CD4-positive, alpha-beta memory T cell (primary cell): Measurements from ENCODE around the gene SP6. TPM values are rescaled to one million over a fixed set of nuclear protein-coding genes. Genes with fewer than 3 reads are reported as not detected.

ENCODE experiments used
- CTCF ChIA-PET: fragments of 350-600 bp; sonication (Branson Sonifier 250); formaldehyde crosslinking; loops from one replicate; lab custom pipeline; 2021; ENCODE audit warnings: inconsistent platforms; ENCODE audit not compliant: partially characterized antibody; lab: Charles Lee
- POLR2A ChIA-PET: fragments of 350-600 bp; sonication (Branson Sonifier 250); formaldehyde crosslinking; loops from one replicate; lab custom pipeline; 2021; ENCODE audit not compliant: partially characterized antibody; lab: Charles Lee
- DNase-seq, 5 donors: peaks; one replicate each; pipeline versions ENCODE4 v3.0.0 to v3.0.0-alpha.2; 2020 to 2022; ENCODE audit warnings: mixed read lengths in 1 of 5
- H3K27ac ChIP-seq: one replicate; pipeline ENCODE4 v1.7.0; 2013; ENCODE audit warnings: low read depth, low read length
- H3K27me3 ChIP-seq: 2 replicates; pipeline ENCODE4 v1.7.0; 2013; ENCODE audit warnings: mild to moderate bottlenecking, low read length, moderate library complexity; ENCODE audit not compliant: insufficient read depth
- H3K36me3 ChIP-seq: 2 replicates; pipeline ENCODE4 v1.7.0; 2013; ENCODE audit warnings: mild to moderate bottlenecking, low read length, moderate library complexity; ENCODE audit not compliant: insufficient read depth
- H3K4me1 ChIP-seq: 2 replicates; pipeline ENCODE4 v1.7.0; 2013; ENCODE audit warnings: mild to moderate bottlenecking, low read length, moderate library complexity; ENCODE audit not compliant: insufficient read depth
- H3K4me3 ChIP-seq, 2 donors: one replicate each; pipeline ENCODE4 v1.7.0; 2013; ENCODE audit warnings: low read length in 2 of 2, mild to moderate bottlenecking in 1 of 2
- H3K9me3 ChIP-seq, 2 donors: one replicate each; pipeline ENCODE4 v1.7.0; 2013; ENCODE audit warnings: low read length in 2 of 2, control low read depth in 1 of 2; ENCODE audit not compliant: control insufficient read depth in 1 of 2
- H3K27ac Mint-ChIP-seq, 7 donors: one replicate each; pipeline ENCODE4 v1.8.0; 2020 to 2021; ENCODE audit warnings: mixed read lengths in 7 of 7, mild to moderate bottlenecking in 6 of 7, inconsistent platforms in 3 of 7, moderate library complexity in 3 of 7
- H3K27me3 Mint-ChIP-seq, 2 donors: one replicate each; pipeline ENCODE4 v1.8.0; 2020 to 2021; ENCODE audit warnings: mixed read lengths in 2 of 2
- H3K36me3 Mint-ChIP-seq, 2 donors: one replicate each; pipeline ENCODE4 v1.8.0; 2020 to 2021; ENCODE audit warnings: mixed read lengths in 2 of 2, inconsistent platforms in 1 of 2, mild to moderate bottlenecking in 1 of 2
- H3K4me1 Mint-ChIP-seq, 4 donors: one replicate each; pipeline ENCODE4 v1.8.0; 2020 to 2021; ENCODE audit warnings: mixed read lengths in 4 of 4, mild to moderate bottlenecking in 1 of 4
- H3K4me3 Mint-ChIP-seq, 8 donors: one replicate each; pipeline ENCODE4 v1.8.0; 2020 to 2021; ENCODE audit warnings: mixed read lengths in 8 of 8, mild to moderate bottlenecking in 7 of 8, moderate library complexity in 6 of 8, inconsistent platforms in 3 of 8
- H3K9me3 Mint-ChIP-seq, 8 donors: one replicate each; pipeline ENCODE4 v1.8.0; 2020 to 2021; ENCODE audit warnings: mixed read lengths in 8 of 8, mild to moderate bottlenecking in 5 of 8, inconsistent platforms in 3 of 8, moderate library complexity in 1 of 8
- intact Hi-C: fragments of 100-400 bp; cut with micrococcal nuclease; formaldehyde crosslinking; loops from one replicate; pipeline ENCODE4 v1.15.1; 2023
- polyA plus RNA-seq, 2 donors: library from polyadenylated mRNA; unstranded; fragments of 300-500 nt; fragmentation: Illumina TruSeq; gene quantifications; one replicate each; pipeline ENCODE4 v1.2.3, GENCODE V29; 2021
- total RNA-seq, 2 experiments: library from RNA; stranded (reverse); gene quantifications; one replicate each; pipeline ENCODE4 v1.2.3, GENCODE V29; 2021

The SP6 gene
- total and polyA plus RNA-seq, 4 experiments from 2014 or later = not detected

DNA sequence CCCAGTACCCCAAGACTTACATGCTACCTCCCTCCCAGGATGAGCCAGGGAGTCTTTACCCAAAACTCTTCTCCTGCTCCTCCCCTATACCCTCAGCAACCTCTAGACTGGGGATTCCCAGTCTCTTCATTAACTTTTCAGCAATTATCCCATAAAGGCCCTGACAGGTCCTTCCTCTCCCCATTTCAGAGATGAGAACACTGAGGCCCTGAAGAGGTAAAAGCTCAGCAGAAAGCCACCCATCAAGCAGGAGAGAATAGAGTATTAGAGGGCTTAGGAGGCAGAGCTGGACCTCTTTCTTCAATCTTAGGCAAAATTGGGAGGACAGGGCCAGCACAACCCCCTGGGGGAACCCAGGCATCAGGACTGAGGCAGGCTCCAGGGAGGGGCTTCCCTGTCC is 5.9 kb upstream of the SP6 start:
- CTCF ChIA-PET = interaction anchor here (1.0 to 3.2 kb wide), 4 partner anchors 15 to 33 kb away, joined by 3 to 24 read pairs (median 10); partner anchors contain the start of gene SCRN2
- POLR2A ChIA-PET = no interaction called here
- intact Hi-C loops = no loop called here
- H3K4me1 ChIP-seq = peaks cover 11% of the 10 kb centered on the region
- no peak overlapping the region for H3K27ac ChIP-seq
- no peaks in the 10 kb centered on the region for H3K9me3 Mint-ChIP-seq
- no peak overlapping the region for H3K4me3 ChIP-seq
- H3K4me3 Mint-ChIP-seq = no peak overlapping the region
- H3K27me3 ChIP-seq = peaks cover 21% of the 10 kb centered on the region
- H3K9me3 ChIP-seq = no peaks in the 10 kb centered on the region
- H3K27ac Mint-ChIP-seq = no peak overlapping the region
- DNase-seq = no peak
- no peaks in the 10 kb centered on the region for H3K36me3 Mint-ChIP-seq
- H3K4me1 Mint-ChIP-seq = peaks cover 6 to 9% (median 8%) of the 10 kb centered on the region in 4 donors
- no peaks in the 10 kb centered on the region for H3K36me3 ChIP-seq
- peaks cover 34 to 60% of the 10 kb centered on the region in 2 donors for H3K27me3 Mint-ChIP-seq

DNA sequence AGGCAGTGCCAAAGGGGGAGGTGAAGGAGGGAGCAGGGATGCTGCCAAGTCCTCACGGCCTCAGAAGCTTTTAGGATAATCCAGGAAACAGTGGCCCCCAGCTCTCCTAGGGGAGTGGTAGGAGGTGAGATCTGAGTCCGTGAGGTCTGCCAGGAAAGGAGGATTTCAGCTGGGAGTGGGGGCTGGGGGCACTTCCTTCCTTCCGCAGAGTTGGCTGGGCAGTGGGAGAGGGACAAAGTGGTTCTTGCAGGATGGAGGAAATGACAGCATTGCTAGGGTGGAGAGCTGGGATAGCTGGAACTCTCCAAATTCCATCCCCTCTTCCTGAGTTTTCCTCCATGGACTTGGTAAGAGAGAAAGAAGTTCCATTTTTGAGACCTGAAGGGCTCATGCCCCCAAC is 4.8 kb upstream of the SP6 start:
- no peak overlapping the region for H3K27ac Mint-ChIP-seq
- Histone ChIP-seq H3K4me1 (peaks cover 19% of the 10 kb centered on the region), H3K27me3 (peaks cover 22% of the 10 kb centered on the region), H3K9me3 (no peaks in the 10 kb centered on the region), H3K36me3 (no peaks in the 10 kb centered on the region), H3K4me3 (no peak overlapping the region), H3K27ac (no peak overlapping the region)
- peaks cover 6 to 12% (median 9%) of the 10 kb centered on the region in 4 donors for H3K4me1 Mint-ChIP-seq
- DNase-seq = no peak
- no peak overlapping the region for H3K4me3 Mint-ChIP-seq
- ChIA-PET CTCF (interaction anchor here (1.3 to 3.2 kb wide), 3 partner anchors 10 to 34 kb away, joined by 3 to 24 read pairs (median 14); partner anchors contain the start of gene SCRN2), POLR2A (no interaction called here)
- intact Hi-C loops = no loop called here
- H3K36me3 Mint-ChIP-seq = no peaks in the 10 kb centered on the region
- H3K9me3 Mint-ChIP-seq = no peaks in the 10 kb centered on the region
- H3K27me3 Mint-ChIP-seq = peaks cover 34 to 64% of the 10 kb centered on the region in 2 donors

DNA sequence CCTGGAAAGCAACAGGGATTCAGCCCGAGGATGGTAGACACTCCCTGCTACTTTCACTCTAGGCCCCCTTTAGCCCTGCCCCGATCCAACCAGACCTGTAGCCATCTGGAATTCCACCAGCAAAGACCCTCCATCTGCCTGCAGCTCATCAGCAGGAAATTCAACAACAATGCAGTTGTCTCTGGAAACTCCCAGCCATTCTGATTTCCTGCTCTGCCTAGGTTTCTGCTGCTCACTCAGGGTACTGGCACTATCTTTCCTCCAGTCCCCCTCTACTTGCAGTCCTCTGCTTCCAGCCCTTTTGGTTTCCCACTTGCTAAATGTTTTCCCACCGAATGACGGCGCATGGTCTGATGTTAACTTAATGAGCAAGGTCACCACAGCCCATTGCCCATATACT is 2.7 kb upstream of the SP6 start:
- intact Hi-C loops = no loop called here
- CTCF ChIA-PET = interaction anchor here (3.2 to 20.5 kb wide), 2 partner anchors 12 to 34 kb away, joined by 24 to 562 read pairs; partner anchors contain the start of genes SCRN2 and SP2

DNA sequence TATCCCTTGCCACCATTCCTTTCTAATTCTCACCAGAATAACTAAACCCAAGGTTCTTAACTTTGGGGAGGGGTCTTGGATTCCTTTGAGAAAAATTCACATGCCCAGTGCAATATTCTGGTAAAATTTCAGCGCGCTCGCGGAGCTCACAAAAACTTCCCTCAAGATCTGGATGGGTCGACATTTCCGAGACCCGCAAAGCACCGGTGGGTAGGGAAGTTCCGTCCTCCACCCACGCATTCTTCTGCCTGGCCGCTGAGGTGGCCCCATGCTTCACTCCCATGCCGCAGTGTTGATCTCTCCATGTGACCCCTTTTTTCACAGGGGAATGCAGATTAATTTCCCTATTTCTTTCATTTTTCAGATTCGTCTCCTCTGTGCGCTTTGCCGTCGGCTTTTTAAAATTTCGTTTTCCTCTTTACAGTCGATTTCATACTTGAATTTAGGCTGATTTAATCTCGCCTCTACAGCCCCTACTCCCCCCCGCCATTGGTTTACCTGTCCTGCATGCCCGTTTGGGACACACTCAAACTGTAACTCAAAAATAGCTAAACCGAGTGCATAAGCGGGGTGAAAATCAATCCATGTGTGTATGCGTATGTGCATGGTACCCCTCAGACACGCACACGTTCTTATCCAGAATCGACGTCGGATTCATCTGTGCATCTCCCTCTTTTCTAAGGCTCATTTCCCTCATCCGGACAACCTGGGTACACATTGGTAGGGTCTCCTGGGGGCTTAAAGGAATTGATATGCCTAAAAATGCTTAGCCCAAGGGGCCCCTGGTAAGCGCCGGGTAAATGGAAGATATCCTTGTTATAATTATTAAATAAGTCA is 1.4 kb upstream of the SP6 start:
- Histone ChIP-seq H3K4me3 (no peak overlapping the region), H3K27me3 (peaks cover 48% of the 10 kb centered on the region), H3K4me1 (peaks cover 32% of the 10 kb centered on the region), H3K27ac (no peak overlapping the region), H3K9me3 (no peaks in the 10 kb centered on the region), H3K36me3 (no peaks in the 10 kb centered on the region)
- H3K4me1 Mint-ChIP-seq = peaks cover 13 to 28% (median 17%) of the 10 kb centered on the region in 4 donors
- no peaks in the 10 kb centered on the region for H3K9me3 Mint-ChIP-seq
- POLR2A ChIA-PET = interaction anchor here (0.9 to 18.7 kb wide), 3 partner anchors 10 to 40 kb away, joined by 4 to 271 read pairs (median 5); partner anchors contain the start of gene SP2
- CTCF ChIA-PET = interaction anchor here (0.8 to 20.5 kb wide), 3 partner anchors 9 to 35 kb away, joined by 4 to 562 read pairs (median 12); partner anchors contain the start of genes SCRN2 and SP2
- H3K36me3 Mint-ChIP-seq = no peaks in the 10 kb centered on the region
- H3K4me3 Mint-ChIP-seq = peak overlapping the region; percentile 4 to 60 (median 48)
- intact Hi-C loops = no loop called here
- peak overlapping the region in 1 of 7 donors; percentile 56 for H3K27ac Mint-ChIP-seq
- peaks cover 49 to 72% of the 10 kb centered on the region in 2 donors for H3K27me3 Mint-ChIP-seq
- no peak for DNase-seq

More for the DNA sequence above, 2.7 kb upstream of the SP6 start:
- H3K27me3 Mint-ChIP-seq = peaks cover 48 to 73% of the 10 kb centered on the region in 2 donors
- H3K36me3 ChIP-seq = no peaks in the 10 kb centered on the region
- H3K27me3 ChIP-seq = peaks cover 42% of the 10 kb centered on the region
- no peaks in the 10 kb centered on the region for H3K9me3 Mint-ChIP-seq
- DNase-seq = no peak
- no peak overlapping the region for H3K27ac ChIP-seq
- no peak overlapping the region for H3K4me3 ChIP-seq
- no peaks in the 10 kb centered on the region for H3K36me3 Mint-ChIP-seq
- POLR2A ChIA-PET = interaction anchor here (1.7 kb wide), 1 partner anchor 9 kb away, joined by 4 read pairs; no protein-coding TSS in a partner anchor
- no peak overlapping the region for H3K4me3 Mint-ChIP-seq
- no peaks in the 10 kb centered on the region for H3K9me3 ChIP-seq
- peaks cover 13 to 27% (median 17%) of the 10 kb centered on the region in 4 donors for H3K4me1 Mint-ChIP-seq
- H3K4me1 ChIP-seq = peaks cover 29% of the 10 kb centered on the region
- H3K27ac Mint-ChIP-seq = no peak overlapping the region

DNA sequence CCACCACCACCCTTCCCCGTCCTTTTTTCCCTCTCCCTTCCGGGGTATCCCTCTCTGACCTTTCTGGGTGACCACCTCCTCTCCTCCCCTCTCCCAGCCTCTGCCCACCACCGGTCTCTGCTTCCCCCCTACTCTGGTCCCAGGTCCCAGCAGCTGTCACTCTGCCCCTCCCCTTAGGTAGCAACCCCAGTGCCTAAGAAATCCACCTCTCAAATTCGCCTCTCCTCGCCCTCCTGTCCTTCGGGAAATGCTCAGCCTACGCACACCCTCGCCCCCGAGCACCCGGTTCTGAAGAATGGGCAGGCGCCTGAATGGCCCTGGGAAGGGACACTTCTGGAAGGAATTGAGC is 775 bp upstream of the SP6 start:
- DNase-seq = no peak
- Mint-ChIP-seq H3K4me3 (peak overlapping the region in 5 of 8 donors; percentile 19 to 59 (median 58)), H3K9me3 (no peaks in the 10 kb centered on the region), H3K36me3 (no peaks in the 10 kb centered on the region), H3K27ac (peak overlapping the region in 2 of 7 donors; percentile 21 to 56), H3K4me1 (peaks cover 13 to 34% (median 18%) of the 10 kb centered on the region in 4 donors), H3K27me3 (peaks cover 54 to 73% of the 10 kb centered on the region in 2 donors)
- no peaks in the 10 kb centered on the region for H3K9me3 ChIP-seq
- peaks cover 37% of the 10 kb centered on the region for H3K4me1 ChIP-seq
- ChIA-PET CTCF (interaction anchor here (1.9 to 20.5 kb wide), 2 partner anchors 9 to 36 kb away, joined by 12 to 562 read pairs; partner anchors contain the start of gene SP2), POLR2A (interaction anchor here (0.9 to 18.7 kb wide), 4 partner anchors 9 to 41 kb away, joined by 3 to 271 read pairs (median 4); partner anchors contain the start of gene SP2)
- no peak overlapping the region for H3K4me3 ChIP-seq
- H3K36me3 ChIP-seq = no peaks in the 10 kb centered on the region
- intact Hi-C loops = no loop called here
- peaks cover 54% of the 10 kb centered on the region for H3K27me3 ChIP-seq
- H3K27ac ChIP-seq = no peak overlapping the region

DNA sequence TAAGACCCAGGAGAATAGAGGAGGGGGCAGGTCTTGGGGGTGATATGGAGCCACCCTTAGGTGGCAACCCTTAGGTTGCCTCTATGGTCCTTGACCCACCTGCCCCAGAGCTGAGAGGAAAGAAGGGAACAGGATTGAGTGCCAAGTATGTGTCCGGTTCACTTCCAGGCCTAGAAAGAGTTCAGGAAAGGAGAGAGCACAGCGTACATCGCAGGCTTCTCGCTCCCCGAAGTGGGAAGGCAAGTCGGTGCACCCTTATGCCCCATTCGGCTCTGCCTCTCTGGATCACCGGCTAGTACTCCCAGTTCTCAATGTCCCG is 631 bp downstream of the SP6 start:
- ChIA-PET CTCF (interaction anchor here (1.2 to 20.5 kb wide), 4 partner anchors 10 to 120 kb away, joined by 3 to 562 read pairs (median 8); partner anchors contain the start of genes CDK5RAP3, SCRN2 and SP2), POLR2A (interaction anchor here (1.0 to 18.7 kb wide), 3 partner anchors 7 to 42 kb away, joined by 3 to 271 read pairs (median 4); partner anchors contain the start of genes LRRC46, MRPL10 and SP2)
- Histone ChIP-seq H3K4me1 (peaks cover 37% of the 10 kb centered on the region), H3K36me3 (no peaks in the 10 kb centered on the region), H3K4me3 (no peak overlapping the region), H3K27ac (no peak overlapping the region), H3K27me3 (peaks cover 68% of the 10 kb centered on the region), H3K9me3 (no peaks in the 10 kb centered on the region)
- DNase-seq = no peak
- Mint-ChIP-seq H3K36me3 (no peaks in the 10 kb centered on the region), H3K4me1 (peaks cover 13 to 38% (median 18%) of the 10 kb centered on the region in 4 donors), H3K27ac (no peak overlapping the region), H3K9me3 (no peaks in the 10 kb centered on the region), H3K27me3 (peaks cover 58 to 75% of the 10 kb centered on the region in 2 donors), H3K4me3 (peak overlapping the region; percentile 5 to 77 (median 60))
- intact Hi-C loops = no loop called here

DNA sequence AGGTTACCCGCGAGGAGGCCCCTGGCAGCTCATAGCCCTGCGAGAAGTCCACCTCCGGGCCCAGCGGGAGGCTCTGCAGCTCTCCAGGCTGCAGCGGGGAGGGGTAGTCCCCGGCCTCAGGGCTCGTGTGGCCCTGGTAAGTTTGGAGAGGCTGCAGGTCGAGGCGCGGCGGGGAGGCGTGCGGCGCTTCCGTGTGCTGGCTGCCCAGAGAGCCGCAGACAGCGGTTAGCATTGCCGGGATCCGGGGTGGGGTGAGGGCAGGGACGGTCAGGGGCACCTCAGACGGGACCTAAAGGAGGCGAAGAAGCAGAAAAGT is 2.8 kb downstream of the SP6 start:
- Mint-ChIP-seq H3K9me3 (no peaks in the 10 kb centered on the region), H3K4me1 (peaks cover 14 to 40% (median 19%) of the 10 kb centered on the region in 4 donors), H3K4me3 (no peak overlapping the region), H3K27me3 (peaks cover 47 to 61% of the 10 kb centered on the region in 2 donors), H3K36me3 (no peaks in the 10 kb centered on the region), H3K27ac (no peak overlapping the region)
- Histone ChIP-seq H3K27me3 (peaks cover 72% of the 10 kb centered on the region), H3K36me3 (no peaks in the 10 kb centered on the region), H3K9me3 (no peaks in the 10 kb centered on the region), H3K27ac (no peak overlapping the region), H3K4me1 (peaks cover 40% of the 10 kb centered on the region), H3K4me3 (no peak overlapping the region)
- no peak for DNase-seq
- POLR2A ChIA-PET = interaction anchor here (2.1 to 18.7 kb wide), 2 partner anchors 37 to 44 kb away, joined by 7 to 271 read pairs; partner anchors contain the start of gene SP2
- CTCF ChIA-PET = interaction anchor here (0.6 to 20.5 kb wide), 4 partner anchors 7 to 939 kb away, joined by 3 to 562 read pairs (median 9); partner anchors contain the start of genes SCRN2 and SP2
- intact Hi-C loops = no loop called here
